GM23248 (cell line): ENCODE results near the gene RWDD1. TPM values are rescaled to one million over a fixed set of nuclear protein-coding genes. Genes with fewer than 3 reads are reported as not detected.

Source experiments
- DNase-seq: peaks from one replicate; pipeline ENCODE4 v3.0.0-alpha.2; 2015
- H2AFZ ChIP-seq: fragments of 200-600 bp; sonication (generic); 2 replicates; pipeline ENCODE4 v1.6.1; 2016; ENCODE audit warnings: antibody characterized with exemption
- H3F3A ChIP-seq: fragments of 200-600 bp; sonication (generic); 2 replicates; pipeline ENCODE4 v1.6.1; 2016; ENCODE audit warnings: mild to moderate bottlenecking, antibody characterized with exemption, mixed run types; ENCODE audit not compliant: insufficient read depth
- H3K27ac ChIP-seq: fragments of 200-600 bp; sonication (generic); 2 replicates; pipeline ENCODE4 v1.5.1; 2016; ENCODE audit warnings: mild to moderate bottlenecking
- H3K27me3 ChIP-seq: fragments of 200-600 bp; sonication (generic); replicated peaks from 2 replicates; pipeline ENCODE4 v1.6.1; 2016; ENCODE audit warnings: mild to moderate bottlenecking; ENCODE audit not compliant: insufficient read depth
- H3K36me3 ChIP-seq: fragments of 200-600 bp; sonication (generic); 2 replicates; pipeline ENCODE4 v1.6.1; 2016; ENCODE audit warnings: low read depth, mild to moderate bottlenecking
- H3K4me1 ChIP-seq: fragments of 200-600 bp; sonication (generic); 2 replicates; pipeline ENCODE4 v1.6.1; 2016; ENCODE audit warnings: mild to moderate bottlenecking; ENCODE audit not compliant: insufficient read depth
- H3K4me2 ChIP-seq: fragments of 200-600 bp; sonication (generic); one replicate; pipeline ENCODE4 v1.6.1; 2016; ENCODE audit warnings: mild to moderate bottlenecking; ENCODE audit not compliant: unreplicated experiment
- H3K4me3 ChIP-seq: fragments of 200-600 bp; sonication (generic); 2 replicates; pipeline ENCODE4 v1.5.1; 2016; ENCODE audit warnings: mild to moderate bottlenecking
- H3K79me2 ChIP-seq: fragments of 200-600 bp; sonication (generic); 2 replicates; pipeline ENCODE4 v1.6.1; 2016; ENCODE audit warnings: mild to moderate bottlenecking; ENCODE audit not compliant: insufficient read depth
- H3K9ac ChIP-seq: fragments of 200-600 bp; sonication (generic); 2 replicates; pipeline ENCODE4 v1.6.1; 2016; ENCODE audit warnings: mild to moderate bottlenecking
- H3K9me2 ChIP-seq: fragments of 200-600 bp; sonication (generic); 2 replicates; pipeline ENCODE4 v1.6.1; 2016; ENCODE audit warnings: mixed run types, mild to moderate bottlenecking, moderate library complexity; ENCODE audit not compliant: insufficient read depth
- H3K9me3 ChIP-seq: fragments of 200-600 bp; sonication (generic); one replicate; pipeline ENCODE4 v1.6.1; 2017; ENCODE audit warnings: low read depth
- H4K20me1 ChIP-seq: fragments of 200-600 bp; sonication (generic); 2 replicates; pipeline ENCODE4 v1.6.0; 2016; ENCODE audit not compliant: insufficient read depth
- EZH2 ChIP-seq: fragments of 200-600 bp; sonication (generic); IDR thresholded peaks from 2 replicates; pipeline ENCODE4 v1.6.1; 2018; ENCODE audit warnings: antibody characterized with exemption, mild to moderate bottlenecking; ENCODE audit not compliant: insufficient read depth, poor library complexity, severe bottlenecking
- EZH2phosphoT487 ChIP-seq: fragments of 200-600 bp; sonication (generic); IDR thresholded peaks from 2 replicates; pipeline ENCODE4 v1.6.1; 2018; ENCODE audit warnings: antibody characterized with exemption, moderate library complexity, mild to moderate bottlenecking, low read depth; ENCODE audit not compliant: insufficient read depth
- WGBS, 2 experiments: methylation state at CpG; one replicate each; pipeline ENCODE4 v1.1.6; 2015 to 2017; ENCODE audit warnings: low lambda C conversion rate in 2 of 2, low coverage in 1 of 2; ENCODE audit errors: missing lambda C conversion rate in 2 of 2; 5-methylcytosine and 5-hydroxymethylcytosine counted together
- in situ Hi-C: fragments of 300-500 bp; cut with MboI; formaldehyde crosslinking; loops from 2 replicates; pipeline ENCODE4 v1.15.0; 2020
- polyA plus RNA-seq: library from polyadenylated mRNA; unstranded; fragments of >200 nt; fragmentation: Nextera tagmentation; extraction: Ambion mirVana; gene quantifications from 2 replicates; pipeline ENCODE4 v1.2.1, GENCODE V29; 2016
- total RNA-seq: library from RNA; depleted of rRNA; stranded (reverse); fragments of >200 nt; shearing (Covaris generic); gene quantifications from 2 replicates; pipeline ENCODE4 v1.2.3, GENCODE V29; 2014

RWDD1 gene
- total and polyA plus RNA-seq, 2 experiments from 2014 or later: 37.7 to 112 TPM

GRCh38 chr6:116561377-116562018, 9.8 kb upstream of the RWDD1 start:
- peaks cover 22% of the 10 kb centered on the region for H3F3A ChIP-seq
- H2AFZ ChIP-seq: peak overlapping the region; percentile 71
- peak; percentile 77 for DNase-seq
- peaks cover 48% of the 10 kb centered on the region for H3K4me1 ChIP-seq
- no peak overlapping the region for H3K27ac ChIP-seq
- no peaks in the 10 kb centered on the region for H3K79me2 ChIP-seq
- no peaks in the 10 kb centered on the region for H3K36me3 ChIP-seq
- no peak overlapping the region for H3K9ac ChIP-seq
- no peak for TF ChIP-seq EZH2
- no peak for TF ChIP-seq EZH2phosphoT487
- no peaks in the 10 kb centered on the region for H4K20me1 ChIP-seq
- no peaks in the 10 kb centered on the region for H3K9me2 ChIP-seq
- H3K4me2 ChIP-seq: peak overlapping the region; percentile 53
- no peaks in the 10 kb centered on the region for H3K9me3 ChIP-seq
- in situ Hi-C loops: no loop called here
- H3K27me3 ChIP-seq: no peaks in the 10 kb centered on the region
- WGBS, 2 experiments: 32 to 36% methylated on average over 9 of the region's 9 CpGs
- H3K4me3 ChIP-seq: peak overlapping the region; percentile 48

GRCh38 chr6:116562019-116562403, 9.3 kb upstream of the RWDD1 start:
- Histone ChIP-seq H3K9me2 (no peaks in the 10 kb centered on the region), H3K4me3 (no peak overlapping the region), H3K36me3 (no peaks in the 10 kb centered on the region), H4K20me1 (no peaks in the 10 kb centered on the region), H3K9me3 (no peaks in the 10 kb centered on the region), H3K9ac (no peak overlapping the region), H3K79me2 (no peaks in the 10 kb centered on the region), H3K27me3 (no peaks in the 10 kb centered on the region), H3K4me2 (no peak overlapping the region), H2AFZ (no peak overlapping the region), H3K4me1 (peaks cover 43% of the 10 kb centered on the region), H3F3A (peaks cover 17% of the 10 kb centered on the region), H3K27ac (no peak overlapping the region)
- in situ Hi-C loops: no loop called here
- no peak for TF ChIP-seq EZH2phosphoT487
- TF ChIP-seq EZH2: no peak
- 81 to 86% methylated on average over 4 of the region's 4 CpGs for WGBS, 2 experiments
- no peak for DNase-seq

GRCh38 chr6:116562614-116563013, 8.7 kb upstream of the RWDD1 start:
- no peak overlapping the region for H3K4me2 ChIP-seq
- H3K9ac ChIP-seq: no peak overlapping the region
- no peaks in the 10 kb centered on the region for H3K79me2 ChIP-seq
- no peaks in the 10 kb centered on the region for H3K9me3 ChIP-seq
- no peak overlapping the region; the same call in 1 of the 2 replicates for H2AFZ ChIP-seq
- WGBS, 2 experiments: 74 to 84% methylated on average over 3 of the region's 3 CpGs
- in situ Hi-C loops: no loop called here
- H3F3A ChIP-seq: peaks cover 11% of the 10 kb centered on the region
- no peak overlapping the region for H3K27ac ChIP-seq
- no peaks in the 10 kb centered on the region for H3K36me3 ChIP-seq
- no peak for DNase-seq
- H3K27me3 ChIP-seq: no peaks in the 10 kb centered on the region
- no peak for TF ChIP-seq EZH2phosphoT487
- no peak for TF ChIP-seq EZH2
- H4K20me1 ChIP-seq: no peaks in the 10 kb centered on the region
- no peak overlapping the region for H3K4me3 ChIP-seq
- peaks cover 37% of the 10 kb centered on the region for H3K4me1 ChIP-seq
- no peaks in the 10 kb centered on the region for H3K9me2 ChIP-seq

- Histone ChIP-seq H3K4me3 (no peak overlapping the region), H3F3A (peaks cover 7% of the 10 kb centered on the region), H3K27me3 (no peaks in the 10 kb centered on the region), H3K9ac (no peak overlapping the region), H3K9me3 (no peaks in the 10 kb centered on the region), H3K9me2 (no peaks in the 10 kb centered on the region), H3K79me2 (no peaks in the 10 kb centered on the region), H3K4me2 (no peak overlapping the region), H3K36me3 (no peaks in the 10 kb centered on the region), H3K27ac (no peak overlapping the region), H4K20me1 (no peaks in the 10 kb centered on the region), H3K4me1 (peaks cover 36% of the 10 kb centered on the region), H2AFZ (0 out of 2 replicates have a peak overlapping the region, but pooled peaks have one; percentile 77)
- TF ChIP-seq EZH2: no peak
- no peak for TF ChIP-seq EZH2phosphoT487
- in situ Hi-C loops: no loop called here
- 92% methylated on average over 7 to 9 of the region's 9 CpGs for WGBS, 2 experiments
- DNase-seq: no peak
Observed at GRCh38 chr6:116563830-116564229, 7.5 kb upstream of the RWDD1 start.
